HG03354 (cell line): ENCODE results near the gene POU2F1.
"Not testable (repeated sequence)": the region's sequence is repeated elsewhere in the genome, so short reads cannot be mapped to it uniquely, and the experiment has no call there.

Experiments used
- ATAC-seq: cut with Tn5 transposase; IDR thresholded peaks from one replicate; pipeline ENCODE4 v1.9.1; 2021; ENCODE audit warnings: mild to moderate bottlenecking; ENCODE audit not compliant: unreplicated experiment, poor library complexity, severe bottlenecking

Gene POU2F1

GRCh38 chr1:167227934-167228378 is 7.3 kb downstream of the POU2F1 start:
- ATAC-seq: no peak

- no peak for ATAC-seq
Observed at GRCh38 chr1:167229719-167230385, 9.2 kb downstream of the POU2F1 start.

GRCh38 chr1:167230437-167230836 is 9.8 kb downstream of the POU2F1 start:
- no peak for ATAC-seq

GRCh38 chr1:167231873-167232450 is 11.3 kb downstream of the POU2F1 start:
- ATAC-seq: no peak

- ATAC-seq: no peak
Observed at GRCh38 chr1:167232801-167233200, 12.1 kb downstream of the POU2F1 start.

- ATAC-seq: no peak
Observed at GRCh38 chr1:167233373-167233772, 12.7 kb downstream of the POU2F1 start.

GRCh38 chr1:167237000-167237399 is 16.3 kb downstream of the POU2F1 start:
- no peak for ATAC-seq

- no peak for ATAC-seq
Observed at GRCh38 chr1:167238713-167239112, 18.0 kb downstream of the POU2F1 start.

GRCh38 chr1:167239257-167239656 is 18.6 kb downstream of the POU2F1 start:
- ATAC-seq: no peak

GRCh38 chr1:167244244-167244643 is 23.6 kb downstream of the POU2F1 start:
- ATAC-seq: no peak

GRCh38 chr1:167245168-167245567 is 24.5 kb downstream of the POU2F1 start:
- ATAC-seq: not testable (repeated sequence)

- ATAC-seq: no peak
Observed at GRCh38 chr1:167246971-167247370, 26.3 kb downstream of the POU2F1 start.

- no peak for ATAC-seq
Observed at GRCh38 chr1:167247754-167248153, 27.1 kb downstream of the POU2F1 start.

GRCh38 chr1:167248707-167249642 is 28.3 kb downstream of the POU2F1 start:
- ATAC-seq: no peak

- no peak for ATAC-seq
Observed at GRCh38 chr1:167249702-167250101, 29.0 kb downstream of the POU2F1 start.

GRCh38 chr1:167250482-167250881 is 29.8 kb downstream of the POU2F1 start:
- no peak for ATAC-seq

GRCh38 chr1:167251472-167251871 is 30.8 kb downstream of the POU2F1 start:
- no peak for ATAC-seq

- ATAC-seq: no peak
Observed at GRCh38 chr1:167252986-167253385, 32.3 kb downstream of the POU2F1 start.

- ATAC-seq: no peak
Observed at GRCh38 chr1:167258858-167259257, 38.2 kb downstream of the POU2F1 start.

- ATAC-seq: no peak
Observed at GRCh38 chr1:167262836-167263235, 42.1 kb downstream of the POU2F1 start.

- no peak for ATAC-seq
Observed at GRCh38 chr1:167263344-167263743, 42.7 kb downstream of the POU2F1 start.
